ENCODE results near the gene HSPA1L.

DNA sequence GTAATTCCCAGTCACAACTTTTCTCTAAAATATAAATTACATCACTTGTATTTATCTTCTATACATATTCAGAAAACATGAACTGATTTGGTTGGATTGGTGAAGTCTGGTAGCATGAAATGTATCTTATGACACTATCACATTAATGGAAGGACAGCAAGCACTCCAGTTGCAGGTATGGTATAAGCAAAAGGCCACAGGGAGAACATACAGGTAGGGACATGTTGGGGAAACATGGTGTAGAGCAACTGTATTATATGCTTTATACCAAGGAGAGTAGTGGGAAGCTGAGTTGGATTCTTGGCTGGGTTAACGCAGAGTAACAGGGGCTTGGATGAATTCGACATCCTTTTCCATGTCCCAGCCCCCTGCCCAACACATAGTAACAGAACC, 18.1 kb downstream of the HSPA1L start:
- TF ChIP-seq, protein P1, sequence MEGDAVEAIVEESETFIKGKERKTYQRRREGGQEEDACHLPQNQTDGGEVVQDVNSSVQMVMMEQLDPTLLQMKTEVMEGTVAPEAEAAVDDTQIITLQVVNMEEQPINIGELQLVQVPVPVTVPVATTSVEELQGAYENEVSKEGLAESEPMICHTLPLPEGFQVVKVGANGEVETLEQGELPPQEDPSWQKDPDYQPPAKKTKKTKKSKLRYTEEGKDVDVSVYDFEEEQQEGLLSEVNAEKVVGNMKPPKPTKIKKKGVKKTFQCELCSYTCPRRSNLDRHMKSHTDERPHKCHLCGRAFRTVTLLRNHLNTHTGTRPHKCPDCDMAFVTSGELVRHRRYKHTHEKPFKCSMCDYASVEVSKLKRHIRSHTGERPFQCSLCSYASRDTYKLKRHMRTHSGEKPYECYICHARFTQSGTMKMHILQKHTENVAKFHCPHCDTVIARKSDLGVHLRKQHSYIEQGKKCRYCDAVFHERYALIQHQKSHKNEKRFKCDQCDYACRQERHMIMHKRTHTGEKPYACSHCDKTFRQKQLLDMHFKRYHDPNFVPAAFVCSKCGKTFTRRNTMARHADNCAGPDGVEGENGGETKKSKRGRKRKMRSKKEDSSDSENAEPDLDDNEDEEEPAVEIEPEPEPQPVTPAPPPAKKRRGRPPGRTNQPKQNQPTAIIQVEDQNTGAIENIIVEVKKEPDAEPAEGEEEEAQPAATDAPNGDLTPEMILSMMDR (IDR thresholded peaks at IDR 0.05; ENCODE audit: low read depth, low read length, missing input control): no peak
- TF ChIP-seq ATF3 (IDR thresholded peaks at IDR 0.05): no peak
- TF ChIP-seq, protein P2, sequence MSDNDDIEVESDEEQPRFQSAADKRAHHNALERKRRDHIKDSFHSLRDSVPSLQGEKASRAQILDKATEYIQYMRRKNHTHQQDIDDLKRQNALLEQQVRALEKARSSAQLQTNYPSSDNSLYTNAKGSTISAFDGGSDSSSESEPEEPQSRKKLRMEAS (IDR thresholded peaks at IDR 0.05): no peak
- TF ChIP-seq, protein P3, sequence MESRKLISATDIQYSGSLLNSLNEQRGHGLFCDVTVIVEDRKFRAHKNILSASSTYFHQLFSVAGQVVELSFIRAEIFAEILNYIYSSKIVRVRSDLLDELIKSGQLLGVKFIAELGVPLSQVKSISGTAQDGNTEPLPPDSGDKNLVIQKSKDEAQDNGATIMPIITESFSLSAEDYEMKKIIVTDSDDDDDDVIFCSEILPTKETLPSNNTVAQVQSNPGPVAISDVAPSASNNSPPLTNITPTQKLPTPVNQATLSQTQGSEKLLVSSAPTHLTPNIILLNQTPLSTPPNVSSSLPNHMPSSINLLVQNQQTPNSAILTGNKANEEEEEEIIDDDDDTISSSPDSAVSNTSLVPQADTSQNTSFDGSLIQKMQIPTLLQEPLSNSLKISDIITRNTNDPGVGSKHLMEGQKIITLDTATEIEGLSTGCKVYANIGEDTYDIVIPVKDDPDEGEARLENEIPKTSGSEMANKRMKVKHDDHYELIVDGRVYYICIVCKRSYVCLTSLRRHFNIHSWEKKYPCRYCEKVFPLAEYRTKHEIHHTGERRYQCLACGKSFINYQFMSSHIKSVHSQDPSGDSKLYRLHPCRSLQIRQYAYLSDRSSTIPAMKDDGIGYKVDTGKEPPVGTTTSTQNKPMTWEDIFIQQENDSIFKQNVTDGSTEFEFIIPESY (IDR thresholded peaks at IDR 0.05): no peak
- TF ChIP-seq SP1 (IDR thresholded peaks at IDR 0.05): no peak
- no peak for TF ChIP-seq RAD21 (IDR thresholded peaks at IDR 0.05)
- TF ChIP-seq HNF4G (IDR thresholded peaks at IDR 0.05): no peak
- TF ChIP-seq FOXA1 (IDR thresholded peaks at IDR 0.05): no peak
- TF ChIP-seq YY1 (IDR thresholded peaks at IDR 0.05): no peak
- TF ChIP-seq TAF1 (conservative IDR thresholded peaks at IDR 0.05): no peak
